Activated CD8-positive, alpha-beta memory T cell treated with anti-CD3 and anti-CD28 coated beads, Interleukin-2, amount 50 U/mL, for 24 hours (primary cell): ENCODE data around the gene DIAPH2.
A peak's percentile ranks its signal among the peaks of the same experiment; 100 is the strongest.

Source experiments
- DNase-seq: peaks from one replicate; pipeline ENCODE4 v3.0.0-alpha.2; 2020; ENCODE audit errors: extremely low read depth

The DIAPH2 gene

DNA sequence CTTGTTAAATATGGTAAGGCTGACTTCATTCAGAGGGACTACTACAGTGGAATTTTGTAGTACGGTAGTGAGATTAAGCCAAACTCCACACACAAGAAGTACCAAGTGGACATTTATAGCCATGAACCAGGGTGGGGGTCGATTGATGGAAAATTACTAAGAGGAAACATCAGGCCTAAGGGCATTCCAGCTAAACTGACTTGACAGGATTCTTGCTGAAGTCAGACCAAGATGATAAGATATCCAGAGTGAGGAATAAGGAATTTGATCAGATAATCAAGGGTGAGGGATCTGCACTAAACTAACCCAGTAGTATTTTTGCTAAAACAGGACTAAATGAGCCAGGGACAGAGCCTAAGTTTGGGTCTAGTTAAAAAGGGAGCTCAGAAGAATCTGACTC, 796.6 kb downstream of the DIAPH2 start:
- no peak for DNase-seq

DNA sequence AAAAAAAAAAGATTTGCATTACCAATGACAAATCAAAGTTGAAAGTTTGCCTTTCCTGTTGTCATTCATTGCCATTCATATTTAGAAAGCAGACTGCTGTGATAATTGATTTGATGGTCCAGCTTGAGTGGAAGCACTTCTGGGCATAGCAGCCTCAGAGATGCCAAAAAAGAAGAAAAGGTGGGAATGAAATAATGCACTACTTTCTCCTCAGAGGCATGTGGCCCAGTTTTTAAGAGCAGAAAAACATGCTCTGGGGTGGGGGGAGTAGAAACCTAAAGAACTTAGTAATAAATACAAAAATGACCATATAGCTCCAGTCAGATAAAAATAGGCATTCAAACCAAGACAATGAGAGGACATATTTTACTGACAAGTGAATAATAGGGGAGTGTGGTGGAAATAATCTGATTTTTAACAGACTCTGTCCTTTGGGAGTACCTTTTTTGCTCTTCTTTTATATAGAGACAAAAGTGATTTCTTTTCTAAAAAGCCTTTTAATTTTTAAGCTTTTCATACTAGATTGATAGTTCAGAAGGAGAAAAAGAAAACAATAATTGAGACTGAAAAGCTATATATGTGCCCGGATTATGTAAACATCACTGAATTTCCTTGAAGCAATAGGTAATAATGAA, 798.1 kb downstream of the DIAPH2 start:
- DNase-seq = no peak

DNA sequence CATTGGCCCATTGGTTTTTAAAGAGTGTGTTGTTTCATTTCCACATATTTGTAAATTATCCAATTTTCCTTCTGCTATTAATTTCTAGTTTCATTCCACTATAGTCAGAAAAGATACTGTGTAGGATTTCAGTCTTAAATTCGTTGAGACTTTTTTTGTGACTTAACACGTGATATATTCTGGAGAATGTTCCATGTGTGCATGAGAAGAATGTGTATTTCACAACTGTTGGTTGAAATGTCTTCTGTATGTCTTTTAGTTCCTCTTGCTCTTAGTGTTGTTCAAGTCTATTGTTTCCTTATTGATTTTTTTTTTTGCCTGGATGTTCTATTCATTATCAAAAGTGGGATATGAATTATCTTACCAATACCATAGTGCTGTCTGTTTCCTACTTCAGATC, 806.0 kb downstream of the DIAPH2 start:
- no peak for DNase-seq

DNA sequence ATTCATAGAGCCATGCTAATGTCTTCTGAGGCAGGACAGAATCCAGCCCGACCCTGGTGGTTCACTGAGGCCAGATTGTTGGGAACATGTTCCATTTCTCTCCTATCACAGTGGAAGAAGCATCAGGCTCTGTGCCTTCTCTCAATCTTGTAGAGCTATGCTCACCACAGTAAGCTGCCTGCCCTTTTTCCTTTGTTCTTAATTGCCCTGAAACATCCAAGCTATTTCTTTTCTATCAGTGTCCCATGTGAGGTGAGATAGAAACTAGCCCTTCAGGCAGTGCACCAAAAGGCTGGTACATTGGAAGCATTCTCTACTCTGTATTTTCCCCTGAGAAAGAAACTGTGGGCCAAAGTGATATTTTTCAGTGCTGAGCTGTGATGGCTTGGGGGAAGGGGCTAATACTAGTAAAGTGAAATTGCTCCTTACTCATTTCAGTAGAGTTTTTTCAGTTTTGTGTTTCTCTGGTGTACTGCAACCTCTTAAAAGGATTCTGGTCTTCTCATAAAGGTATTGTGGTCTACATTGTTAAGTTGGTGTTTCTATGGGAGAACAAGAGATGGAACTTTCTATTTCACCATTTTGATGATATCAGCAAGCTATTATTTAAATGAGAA, 810.2 kb downstream of the DIAPH2 start:
- DNase-seq = no peak

DNA sequence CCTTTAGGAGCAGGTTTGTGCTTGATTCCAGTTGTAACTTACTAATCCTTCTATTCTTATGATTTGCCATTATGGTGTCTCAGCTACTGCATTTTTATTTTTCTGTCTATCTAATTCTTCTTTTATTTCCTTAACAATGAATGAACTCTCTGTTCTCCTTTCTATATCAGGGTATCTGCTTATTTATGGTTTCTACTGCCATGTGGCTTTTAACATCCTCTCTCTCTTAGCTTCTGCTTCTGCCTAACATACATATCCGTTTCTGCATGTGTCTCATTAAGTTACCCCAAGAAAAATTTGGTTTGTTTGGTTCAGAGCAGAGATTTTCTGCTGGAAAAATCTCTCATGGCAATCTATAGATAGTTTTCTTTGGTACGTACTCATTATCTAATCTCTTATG, 813.5 kb downstream of the DIAPH2 start:
- no peak for DNase-seq

DNA sequence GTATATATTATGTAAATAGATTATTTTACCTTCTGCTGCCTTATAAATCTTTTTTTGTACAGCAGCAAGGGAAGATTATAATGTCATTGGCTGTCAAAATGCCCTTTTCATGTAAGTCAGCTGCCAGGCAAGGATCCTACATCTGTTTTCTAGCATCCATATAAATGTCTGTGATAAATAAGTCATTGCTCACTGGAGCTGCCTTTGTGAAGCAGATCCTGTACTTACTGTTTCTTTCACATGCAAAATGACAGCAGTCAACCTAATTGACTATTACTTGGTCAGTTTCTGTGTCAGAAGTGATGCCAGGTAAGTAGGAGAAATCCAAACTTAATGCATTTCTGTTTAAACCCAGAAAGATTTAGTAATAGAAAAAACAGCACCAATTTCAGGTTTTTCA, 819.8 kb downstream of the DIAPH2 start:
- no peak for DNase-seq

DNA sequence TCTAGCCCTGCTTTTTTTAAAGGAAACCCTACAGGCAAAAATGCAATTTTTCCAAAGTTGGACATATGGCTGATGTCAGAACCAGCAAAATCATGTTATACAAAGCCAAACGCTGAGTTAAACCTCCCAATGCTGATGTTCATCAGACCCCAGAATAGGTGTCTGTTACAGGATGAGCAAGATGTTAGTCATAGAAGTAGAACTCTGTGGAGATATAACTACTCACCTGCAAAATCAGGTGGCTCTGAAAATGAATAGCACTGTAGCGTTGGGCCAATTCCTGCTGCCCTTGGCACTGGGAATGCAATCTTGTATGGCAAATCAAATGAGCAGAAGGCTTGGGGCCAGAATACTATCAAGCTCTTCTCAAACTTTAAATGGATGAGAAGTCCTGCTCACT, 833.1 kb downstream of the DIAPH2 start:
- DNase-seq = no peak

DNA sequence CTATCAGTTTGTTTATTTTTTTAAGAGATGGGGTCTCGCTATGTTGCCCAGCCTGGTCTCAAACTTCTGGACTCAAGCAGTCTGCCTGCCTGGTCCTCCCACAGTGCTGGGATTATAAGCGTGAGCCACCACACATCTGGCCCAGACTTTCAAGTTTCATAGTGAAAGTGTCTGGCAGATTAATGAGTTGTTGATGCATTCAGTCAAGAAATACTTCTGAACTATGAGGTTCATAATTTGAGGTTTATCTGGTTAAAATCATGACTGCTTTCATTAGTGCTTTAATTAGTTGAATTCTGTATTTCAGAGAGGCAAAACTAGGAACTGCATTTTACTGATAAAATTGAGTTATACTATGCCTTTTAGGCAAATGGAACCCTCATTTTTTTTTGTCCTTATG, 837.7 kb downstream of the DIAPH2 start:
- DNase-seq = no peak

DNA sequence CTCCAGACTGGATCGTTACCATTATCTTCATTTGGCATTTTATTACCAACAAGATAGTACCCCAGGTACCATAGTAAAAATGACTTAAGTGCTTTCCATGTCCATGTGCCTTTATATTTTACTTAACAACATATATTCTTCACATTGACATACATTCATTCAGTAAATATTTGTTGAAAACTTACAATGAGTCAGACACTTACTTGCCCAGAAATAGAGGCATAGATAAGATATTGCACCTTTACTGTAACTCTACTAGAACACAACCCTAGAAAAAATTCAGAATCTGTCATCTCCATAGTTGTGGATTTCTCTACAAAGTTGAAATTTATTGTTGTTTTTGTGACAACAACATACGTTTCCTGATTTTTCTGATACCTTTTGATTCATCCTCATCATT, 839.7 kb downstream of the DIAPH2 start:
- no peak for DNase-seq

DNA sequence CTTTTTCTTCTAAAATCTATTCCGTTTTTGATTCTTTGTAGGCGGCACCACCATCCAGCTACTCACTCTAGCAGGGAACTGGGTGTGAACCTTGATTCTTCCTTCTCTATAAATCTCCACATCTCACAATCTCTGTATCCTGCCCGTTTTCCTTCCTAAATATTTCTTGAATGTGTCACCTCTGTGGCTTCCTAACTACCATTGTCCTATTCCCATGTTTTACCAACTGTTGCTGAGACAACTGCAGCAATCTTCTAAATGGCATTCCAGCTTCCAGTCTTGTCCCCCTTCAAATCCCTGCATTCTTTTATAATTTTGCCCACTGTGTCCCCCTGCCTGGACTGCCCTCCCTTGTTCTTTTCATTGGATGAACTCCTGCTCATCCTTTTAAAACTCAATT, 840.4 kb downstream of the DIAPH2 start:
- no peak for DNase-seq

DNA sequence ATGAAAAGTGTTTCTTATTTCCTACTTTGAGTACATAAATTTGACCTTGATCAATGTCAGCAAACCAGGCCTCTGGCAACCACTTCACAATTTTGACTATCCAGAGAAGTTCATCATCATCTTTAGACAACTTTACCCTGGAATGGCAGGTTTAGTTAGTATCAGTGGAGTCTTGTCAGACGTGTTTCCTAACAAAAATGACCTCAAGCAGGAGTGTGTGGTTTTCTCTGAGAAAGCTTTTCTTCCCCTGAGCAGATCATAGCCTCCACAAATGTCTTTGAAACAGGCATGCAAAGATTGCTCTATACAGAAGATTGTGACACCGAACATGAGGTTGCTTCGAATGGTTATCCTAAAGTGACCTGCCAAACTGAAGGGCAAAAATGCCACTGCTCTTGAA, 841.3 kb downstream of the DIAPH2 start:
- DNase-seq = no peak

DNA sequence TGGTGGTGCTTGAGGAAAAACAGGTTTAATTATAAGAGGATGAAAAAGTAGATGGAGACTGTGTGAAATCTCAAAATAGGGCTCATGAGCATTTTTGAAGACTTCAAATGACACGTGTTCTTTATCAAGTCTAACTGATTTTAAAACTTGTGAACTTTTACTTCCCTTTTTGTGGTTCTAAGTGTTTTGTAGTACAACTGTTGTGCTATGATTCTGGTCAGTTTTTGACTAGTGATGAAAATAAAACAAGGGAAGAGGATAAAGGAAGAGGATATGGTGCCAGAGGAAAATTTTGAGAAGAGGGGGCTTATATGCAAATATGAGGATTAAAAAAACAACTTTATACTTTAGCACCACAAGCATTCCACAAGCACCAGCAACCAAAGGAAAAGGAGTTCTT, 843.1 kb downstream of the DIAPH2 start:
- DNase-seq = no peak

DNA sequence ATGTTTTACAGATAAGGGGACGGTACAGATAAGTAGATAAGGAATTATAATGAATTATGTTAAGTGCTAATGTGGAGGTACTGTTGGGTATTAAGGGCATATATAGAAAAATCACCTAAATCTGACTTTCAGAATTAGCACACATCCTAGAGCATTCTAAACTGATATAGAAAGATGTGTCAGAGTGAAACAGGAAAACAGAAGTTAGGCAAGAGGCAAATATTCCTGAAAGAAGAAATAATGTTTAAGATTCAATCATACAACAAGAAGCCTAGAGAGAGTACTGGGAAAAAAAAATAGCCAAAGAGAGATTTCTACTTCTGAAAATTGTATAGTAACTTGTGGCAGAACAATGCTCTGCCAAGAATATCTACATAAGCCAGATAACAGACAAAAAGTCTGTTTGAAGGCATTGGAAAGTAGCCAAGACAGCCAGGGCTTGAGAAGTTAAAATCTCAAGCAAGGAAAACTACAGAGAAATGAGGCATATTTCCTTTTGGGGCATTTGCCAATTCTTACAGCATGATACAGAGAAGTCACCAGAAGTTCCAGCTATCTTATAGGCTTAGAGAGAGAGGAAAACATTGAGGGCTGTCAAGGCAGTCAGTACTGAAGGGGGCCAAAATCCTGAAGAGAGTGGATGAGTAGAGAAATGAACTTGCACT, 845.0 kb downstream of the DIAPH2 start:
- no peak for DNase-seq

DNA sequence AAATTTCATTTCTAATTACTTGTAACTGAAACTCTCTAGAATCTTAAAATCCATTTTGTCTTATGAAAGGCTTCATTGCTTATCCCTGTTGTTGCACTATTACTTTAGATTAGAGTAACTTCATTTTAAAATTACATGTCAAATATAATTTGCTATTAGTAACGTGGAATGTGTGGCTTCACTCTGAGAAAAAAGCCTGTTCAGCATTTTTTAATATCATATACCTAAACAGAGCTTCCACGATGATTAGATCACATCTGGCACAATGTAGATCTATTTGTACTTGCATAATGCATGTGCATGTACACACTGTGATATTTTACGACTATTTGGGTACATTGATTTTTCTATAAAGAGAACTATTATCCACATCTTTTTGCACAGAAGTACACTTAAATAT, 847.2 kb downstream of the DIAPH2 start:
- no peak for DNase-seq

DNA sequence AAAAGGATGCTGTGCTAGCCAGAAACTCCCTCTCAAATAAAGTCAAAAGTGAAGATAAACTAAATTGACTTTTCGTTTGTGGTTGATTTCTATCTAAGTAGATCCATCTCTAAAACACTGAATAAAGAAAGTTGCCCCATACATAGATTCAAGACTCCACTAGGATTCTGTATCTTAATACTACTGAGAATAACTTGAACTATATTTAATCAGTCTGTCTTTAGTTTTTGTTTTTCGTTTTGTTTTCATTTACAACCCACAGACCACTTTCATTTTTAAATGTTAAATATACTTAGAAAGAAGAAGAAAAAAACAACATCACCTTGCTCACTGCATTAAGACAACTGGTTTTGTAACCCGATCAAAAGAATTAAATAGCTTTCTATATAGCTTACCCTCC, 854.1 kb downstream of the DIAPH2 start:
- DNase-seq = no peak

DNA sequence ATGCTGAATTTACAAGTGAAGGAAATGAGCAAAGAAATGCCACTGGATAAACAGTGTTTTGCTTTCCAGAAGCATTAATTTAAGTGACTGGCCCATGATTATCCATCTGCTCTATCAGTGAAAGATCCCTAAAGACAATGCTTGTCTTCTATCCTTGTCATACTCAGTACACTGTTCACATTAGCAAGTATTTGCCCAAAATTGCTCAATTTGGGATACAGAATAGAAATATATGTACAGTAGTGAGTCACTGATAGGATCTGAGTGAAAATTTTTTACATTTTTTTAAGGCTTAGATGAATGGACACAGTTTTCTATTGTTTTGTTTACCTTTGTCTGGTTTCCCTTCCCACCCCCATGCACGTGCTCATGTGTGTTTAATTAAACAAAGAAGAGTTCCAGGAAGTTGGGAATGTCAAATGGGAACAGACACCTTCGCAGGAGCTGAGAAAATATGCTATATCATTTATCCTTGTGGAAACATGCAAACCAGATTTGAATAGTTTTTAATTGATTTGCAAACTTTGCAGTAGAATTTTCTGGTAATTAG, 855.4 kb downstream of the DIAPH2 start:
- no peak for DNase-seq

DNA sequence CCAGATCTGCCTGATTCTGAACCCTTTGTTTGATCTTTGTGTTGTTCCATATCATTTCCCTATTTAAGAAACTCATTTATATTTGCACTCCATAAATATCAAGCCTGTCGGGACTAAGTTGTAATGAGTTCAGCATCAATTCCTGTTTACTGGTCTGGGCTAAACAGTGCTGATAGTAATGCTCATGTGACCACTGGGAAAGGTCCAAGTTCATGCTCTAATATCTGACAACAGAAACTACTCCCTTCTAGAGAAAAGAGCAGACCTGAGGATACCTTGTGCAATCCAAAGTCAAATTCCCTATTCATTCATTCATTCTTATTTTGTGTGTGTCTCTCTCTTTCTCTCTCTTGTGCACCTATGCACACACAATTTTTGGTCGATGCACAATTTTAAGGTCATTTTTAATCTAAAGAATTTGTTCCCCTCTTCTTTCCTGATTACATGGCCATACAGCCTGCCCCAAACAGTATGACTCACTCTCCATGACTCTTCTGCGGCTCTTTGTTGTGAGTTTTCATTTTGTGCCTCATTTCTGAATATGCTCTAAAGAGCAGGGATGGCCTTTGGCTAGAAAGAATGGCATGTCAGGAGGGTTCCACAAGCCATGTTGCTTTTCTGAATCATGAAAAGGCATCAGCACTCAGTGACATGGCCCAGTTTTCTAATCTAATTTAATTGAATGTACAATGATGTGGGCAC, 863.4 kb downstream of the DIAPH2 start:
- DNase-seq = no peak

DNA sequence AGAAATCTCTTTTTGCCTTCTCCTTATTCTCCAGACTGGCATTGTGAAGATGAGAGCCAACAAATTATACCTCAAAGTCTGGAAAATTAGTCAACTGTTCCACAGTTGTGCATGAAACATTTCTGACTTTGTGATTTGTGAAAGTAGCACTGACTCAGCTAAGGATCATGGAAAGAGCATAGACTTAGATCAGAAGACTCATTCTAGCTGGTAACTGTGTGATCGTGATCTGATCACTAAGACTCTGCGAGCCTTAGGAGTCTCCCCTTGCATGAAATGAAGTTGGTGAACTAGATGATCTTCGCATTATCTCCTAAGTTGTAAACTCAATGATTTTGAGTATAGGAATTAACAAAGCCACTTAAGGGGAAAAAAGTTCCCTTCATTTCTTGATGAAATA, 867.2 kb downstream of the DIAPH2 start:
- no peak for DNase-seq

DNA sequence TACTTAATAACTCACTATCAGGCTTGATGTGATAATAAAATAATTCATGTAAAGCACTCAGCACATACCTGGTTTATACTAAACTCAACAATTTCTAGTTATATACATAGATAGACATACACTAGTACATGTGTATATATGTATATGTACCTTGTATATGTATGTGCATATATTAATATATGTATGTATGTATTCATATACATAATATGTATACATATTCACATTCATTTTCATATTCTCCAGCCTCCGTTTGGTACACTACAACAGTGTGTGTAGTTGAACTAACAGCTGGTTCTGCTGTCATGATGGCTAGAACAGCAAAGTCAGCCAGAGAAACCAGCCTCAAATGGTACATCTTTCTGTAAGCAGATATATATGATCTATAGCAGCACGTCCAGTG, 869.2 kb downstream of the DIAPH2 start:
- DNase-seq = no peak

DNA sequence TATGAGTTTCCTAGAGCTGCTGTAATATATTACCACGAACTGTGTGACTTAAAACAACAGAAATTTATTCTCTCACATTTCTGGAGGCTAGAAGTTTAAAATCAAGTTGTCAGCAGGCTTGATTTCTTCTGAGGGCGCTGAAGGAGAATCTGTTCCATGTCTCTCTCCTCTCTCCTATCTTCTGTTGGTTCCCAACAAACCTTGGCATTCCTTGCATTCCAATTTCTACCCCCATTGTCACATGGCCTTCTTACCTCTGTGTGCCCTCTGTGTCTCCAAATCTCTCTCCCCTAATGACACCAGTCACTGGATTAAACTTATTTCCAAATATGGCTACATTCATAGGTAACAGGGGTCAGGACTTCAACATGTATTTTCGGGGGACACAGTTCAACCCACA, 871.7 kb downstream of the DIAPH2 start:
- no peak for DNase-seq

DNA sequence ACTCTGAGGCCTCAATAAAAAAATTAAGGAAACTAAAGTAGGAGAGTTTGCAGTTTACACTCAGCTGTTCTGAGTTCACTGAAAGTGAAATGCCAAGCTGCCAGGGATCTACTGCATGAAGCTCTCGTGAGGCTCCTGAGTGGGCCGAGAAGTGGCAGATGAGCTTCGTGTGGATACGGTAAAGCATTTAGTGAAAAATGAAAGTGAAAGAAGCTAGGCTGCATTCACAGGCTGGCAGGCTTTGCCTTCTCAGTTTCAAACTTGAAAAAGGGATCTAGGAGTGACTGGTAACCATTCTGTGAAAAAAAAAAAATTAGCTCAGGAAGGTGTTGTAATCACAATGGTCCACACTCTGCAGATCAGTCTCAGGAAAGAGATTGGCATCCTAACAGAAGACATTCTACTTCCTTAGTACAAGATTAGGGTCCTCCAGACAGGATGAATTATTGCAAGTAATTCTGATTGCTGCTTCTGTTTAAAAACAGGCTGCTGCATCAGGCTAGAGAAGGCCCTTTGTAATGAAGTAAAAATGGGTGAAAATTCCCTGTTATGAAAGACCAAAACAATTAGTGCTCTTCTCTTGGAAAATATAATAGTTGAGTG, 879.0 kb downstream of the DIAPH2 start:
- peak; percentile 6 for DNase-seq

DNA sequence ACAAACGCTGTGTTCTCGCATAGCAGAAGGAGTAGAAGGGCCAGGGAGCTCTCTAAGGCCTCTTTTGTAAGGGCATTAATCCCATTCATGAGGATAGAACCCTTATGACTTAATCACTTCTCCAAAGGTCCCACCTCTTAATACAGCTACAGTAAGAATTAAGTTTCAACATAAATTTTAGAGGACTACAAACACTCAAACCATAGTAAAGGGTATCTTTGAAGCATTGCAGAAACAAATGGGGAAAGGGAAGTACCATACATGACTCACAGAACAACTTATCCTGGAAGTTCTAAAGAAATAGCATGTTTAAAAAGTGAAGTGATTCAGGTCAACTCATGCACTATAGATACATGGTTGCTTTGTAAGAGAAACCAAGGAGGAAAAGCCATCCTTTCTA, 879.9 kb downstream of the DIAPH2 start:
- DNase-seq = no peak
